A549 treated with CpdA at 1 μM for 4 hours (cell line): ENCODE data around the gene MRPS25. TPM values are rescaled to one million over a fixed set of nuclear protein-coding genes. Genes with fewer than 3 reads are reported as not detected.

ENCODE experiments used
- total RNA-seq: library from RNA; stranded (reverse); fragments of 200-300 nt; extraction: Qiagen RNA extraction; gene quantifications from 5 replicates; pipeline ENCODE4 v1.2.3, GENCODE V29; 2022; ENCODE audit warnings: low read depth

Gene MRPS25
- 39.7 to 62.0 TPM (median 54.7 TPM) in 5 replicates for total RNA-seq

GRCh38 chr3:15064835-15065549 lies at the start of gene MRPS25:
Gene MRPS25 (minus strand): TSS chr3:15065315. CDS start chr3:15065194, 121 bp downstream.

GRCh38 chr3:15098503-15099363 lies 33.6 kb upstream of the MRPS25 start, which contains the start of gene RBSN:
Gene RBSN (minus strand): TSS chr3:15099148. CDS start chr3:15096120, 3,028 bp downstream.

Other genes starting within 250 kb of the MRPS25 start
- gene FGD5, start 246.4 kb downstream of the MRPS25 start, total RNA-seq, result 0.05 TPM in 1 of 5 replicates, not detected in the others
- gene NR2C2, start 117.7 kb downstream of the MRPS25 start, total RNA-seq, result 13.2 to 18.3 TPM (median 18.1 TPM) in 5 replicates
- gene RBSN, start 33.8 kb upstream of the MRPS25 start, total RNA-seq, result 9.2 to 11.0 TPM (median 9.9 TPM) in 5 replicates
- 20.1 to 31.9 TPM (median 23.8 TPM) in 5 replicates for gene CAPN7, start 140.9 kb upstream of the MRPS25 start, total RNA-seq